A549 (cell line): ENCODE results near the gene CTSK. TPM values are rescaled to one million over a fixed set of nuclear protein-coding genes. Genes with fewer than 3 reads are reported as not detected.
"Not testable (repeated sequence)": the region's sequence is repeated elsewhere in the genome, so short reads cannot be mapped to it uniquely, and the experiment has no call there.

Experiments
- ATAC-seq, 2 experiments: fragments of 200-7000 bp in 1 of 2; fragments of >200 bp in 1 of 2; cut with Nextera tagmentation in 1 of 2; cut with Tn5 transposase in 1 of 2; 3 replicates each; pipeline versions ENCODE4 v1.8.0 to v1.9.1; 2018 to 2020; ENCODE audit warnings: mild to moderate bottlenecking in 1 of 2, moderate library complexity in 1 of 2
- CTCF ChIA-PET: fragments of 300-600 bp; sonication (Branson Sonifier 250); formaldehyde crosslinking; extraction: SDS; loops from one replicate; lab custom pipeline; 2021; ENCODE audit warnings: antibody characterized with exemption, inconsistent platforms; lab: Yijun Ruan, JAX
- POLR2A ChIA-PET: fragments of 350-600 bp; formaldehyde crosslinking; extraction: SDS; loops from one replicate; lab custom pipeline; 2021; ENCODE audit warnings: antibody characterized with exemption, inconsistent platforms; lab: Yijun Ruan, JAX
- DNase-seq, 2 experiments: peaks; one replicate each; pipeline versions ENCODE4 v3.0.0 to v3.0.0-alpha.2; 2011 to 2016; ENCODE audit warnings: low read depth in 1 of 2, low spot score in 1 of 2
- FAIRE-seq: peaks from 2 replicates; lab custom pipeline; 2011; peaks lifted over from hg19 to GRCh38; lab: Jason Lieb, UNC
- H3K27ac ChIP-seq, 2 experiments: fragments of >200 bp; sonication (Bioruptor Twin); formaldehyde crosslinking; 3 replicates each; pipeline ENCODE4 v1.5.1; 2016 to 2017
- H3K4me1 ChIP-seq: fragments of >200 bp; sonication (Bioruptor Twin); formaldehyde crosslinking; 3 replicates; pipeline ENCODE4 v1.6.1; 2016
- H3K4me2 ChIP-seq: fragments of >200 bp; sonication (Bioruptor Twin); formaldehyde crosslinking; 3 replicates; pipeline ENCODE4 v1.6.1; 2016
- H3K4me3 ChIP-seq: fragments of >200 bp; sonication (Bioruptor Twin); formaldehyde crosslinking; 3 replicates; pipeline ENCODE4 v1.5.1; 2016
- H3K9me3 ChIP-seq: fragments of >200 bp; sonication (Bioruptor Twin); formaldehyde crosslinking; 3 replicates; pipeline ENCODE4 v1.6.1; 2016
- BCL3 ChIP-seq: fragments of >200 bp; sonication (Bioruptor Twin); formaldehyde crosslinking; IDR thresholded peaks from 3 replicates; pipeline ENCODE4 v1.6.1; 2016
- BHLHE40 ChIP-seq: IDR thresholded peaks from 2 replicates; pipeline ENCODE4 v1.6.1; 2012; ENCODE audit warnings: low read depth, low read length, inconsistent platforms
- CBX8 ChIP-seq: fragments of 200-600 bp; sonication (generic); IDR thresholded peaks from 2 replicates; pipeline ENCODE4 v1.6.1; 2016
- CEBPB ChIP-seq, 2 experiments: fragments of >200 bp in 1 of 2; sonication (Bioruptor Twin) in 1 of 2; formaldehyde crosslinking in 1 of 2; IDR thresholded peaks; 2 replicates each; pipeline ENCODE4 v1.6.1; 2012 to 2016
- E2F6 ChIP-seq: IDR thresholded peaks from 2 replicates; pipeline ENCODE4 v1.6.1; 2012; ENCODE audit warnings: low read depth, borderline replicate concordance
- EHMT2 ChIP-seq: fragments of 200-600 bp; sonication (generic); IDR thresholded peaks from 2 replicates; pipeline ENCODE4 v1.6.1; 2016; ENCODE audit warnings: antibody characterized with exemption, low read depth, mild to moderate bottlenecking, moderate library complexity
- EP300 ChIP-seq, 2 experiments: fragments of >200 bp; sonication (Bioruptor Twin); formaldehyde crosslinking; IDR thresholded peaks; 2 replicates in 1 of 2; 3 replicates in 1 of 2; pipeline ENCODE4 v1.6.1; 2016 to 2017
- ESRRA ChIP-seq: fragments of 150-350 bp; IDR thresholded peaks from 2 replicates; pipeline ENCODE4 v1.6.1; 2014; ENCODE audit warnings: mild to moderate bottlenecking, low read length, borderline replicate concordance
- FOSL2 ChIP-seq, 2 experiments: fragments of 450-650 bp in 1 of 2; fragments of >200 bp in 1 of 2; sonication (Bioruptor Twin) in 1 of 2; formaldehyde crosslinking; IDR thresholded peaks; 2 replicates each; pipeline versions ENCODE4 v1.5.0 to v1.6.1; 2016 to 2020; ENCODE audit warnings: mild to moderate bottlenecking in 1 of 2, moderate library complexity in 1 of 2
- GATA3 ChIP-seq: IDR thresholded peaks from 2 replicates; pipeline ENCODE4 v1.6.1; 2012; ENCODE audit warnings: borderline replicate concordance
- HES2 ChIP-seq: fragments of >200 bp; sonication (Bioruptor Twin); formaldehyde crosslinking; IDR thresholded peaks from 2 replicates; pipeline ENCODE4 v1.6.1; 2016
- HEYL ChIP-seq: fragments of 250-450 bp; sonication (Bioruptor Pico); IDR thresholded peaks from 2 replicates; pipeline ENCODE4 v1.8.0; 2021; ENCODE audit warnings: mild to moderate bottlenecking, moderate library complexity
- HOXA7 ChIP-seq: fragments of 250-450 bp; sonication (Bioruptor Pico); IDR thresholded peaks from 2 replicates; pipeline ENCODE4 v1.5.0; 2020; ENCODE audit warnings: mild to moderate bottlenecking, moderate library complexity
- HOXB5 ChIP-seq: fragments of 250-450 bp; sonication (Bioruptor Pico); IDR thresholded peaks from 2 replicates; pipeline ENCODE4 v1.5.0; 2020; ENCODE audit warnings: mild to moderate bottlenecking, moderate library complexity
- JUN ChIP-seq, 2 experiments: fragments of >200 bp; sonication (Bioruptor Twin); formaldehyde crosslinking; IDR thresholded peaks; 2 replicates in 1 of 2; 3 replicates in 1 of 2; pipeline ENCODE4 v1.6.1; 2016 to 2017
- JUNB ChIP-seq: fragments of >200 bp; sonication (Bioruptor Twin); formaldehyde crosslinking; IDR thresholded peaks from 2 replicates; pipeline ENCODE4 v1.6.1; 2016
- MAZ ChIP-seq: fragments of 150-350 bp; IDR thresholded peaks from 2 replicates; pipeline ENCODE4 v1.6.1; 2014; ENCODE audit warnings: antibody characterized with exemption, low read depth, low read length, borderline replicate concordance
- MYC ChIP-seq: IDR thresholded peaks from 2 replicates; pipeline ENCODE4 v1.6.1; 2012; ENCODE audit warnings: mild to moderate bottlenecking, inconsistent platforms, low read length, improper control_type of control experiment, borderline replicate concordance
- NFE2L2 ChIP-seq: fragments of 150-350 bp; conservative IDR thresholded peaks from 2 replicates; pipeline ENCODE4 v1.6.1; 2014; ENCODE audit warnings: low read length
- PHF8 ChIP-seq: fragments of 200-600 bp; sonication (generic); IDR thresholded peaks from 2 replicates; pipeline ENCODE4 v1.6.1; 2016; ENCODE audit warnings: low read depth, mild to moderate bottlenecking, antibody characterized with exemption, moderate library complexity, borderline replicate concordance
- POLR2A ChIP-seq: IDR thresholded peaks from 2 replicates; pipeline ENCODE4 v1.6.1; 2012; ENCODE audit warnings: mild to moderate bottlenecking, low read length
- RARB ChIP-seq: fragments of 250-450 bp; sonication (Bioruptor Pico); IDR thresholded peaks from 2 replicates; pipeline ENCODE4 v1.8.0; 2021; ENCODE audit warnings: mild to moderate bottlenecking, moderate library complexity
- REST ChIP-seq: fragments of 200-600 bp; sonication (generic); IDR thresholded peaks from 2 replicates; pipeline ENCODE4 v1.6.1; 2016; ENCODE audit warnings: antibody characterized with exemption, mild to moderate bottlenecking, moderate library complexity
- RFX5 ChIP-seq: fragments of 450-650 bp; IDR thresholded peaks from 2 replicates; pipeline ENCODE4 v1.7.1; 2014; ENCODE audit warnings: antibody characterized with exemption, mild to moderate bottlenecking, moderate library complexity
- SMC3 ChIP-seq: fragments of >200 bp; sonication (Bioruptor Twin); formaldehyde crosslinking; IDR thresholded peaks from 3 replicates; pipeline ENCODE4 v1.6.1; 2018; ENCODE audit warnings: inconsistent platforms
- ZC3H11A ChIP-seq: fragments of 450-650 bp; IDR thresholded peaks from 2 replicates; pipeline ENCODE4 v1.6.1; 2014; ENCODE audit warnings: antibody characterized with exemption, mild to moderate bottlenecking
- ZNF302 ChIP-seq: fragments of 250-450 bp; sonication (Bioruptor Pico); IDR thresholded peaks from 2 replicates; pipeline ENCODE4 v1.9.0; 2021; ENCODE audit warnings: inconsistent platforms, mild to moderate bottlenecking, moderate library complexity
- WGBS: methylation state at CpG from one replicate; pipeline ENCODE4 v1.1.6; 2017; ENCODE audit errors: missing lambda C conversion rate; 5-methylcytosine and 5-hydroxymethylcytosine counted together
- polyA plus RNA-seq, 4 experiments: library from polyadenylated mRNA; depleted of rRNA in 3 of 4; stranded (reverse); fragments of >200 nt; fragmentation: RNase III in 1 of 4; extraction: RNeasy Plus Mini Kit Qiagen cat#74134 plus additional on column Dnase treatment in 1 of 4; gene quantifications; 2 replicates in 3 of 4; 3 replicates in 1 of 4; pipeline ENCODE4 v1.2.3, GENCODE V29; 2011 to 2017

The CTSK gene
- polyA plus RNA-seq, 2 of the 4 experiments (the other 2 are of a cell fraction) = 2.4 to 5.0 TPM

GRCh38 chr1:150780510-150780909, 27.6 kb downstream of the CTSK start:
- WGBS = 91% methylated on average over 1 of the region's 3 CpGs
- Histone ChIP-seq H3K9me3 (no peaks in the 10 kb centered on the region), H3K4me3 (no peak overlapping the region)
- TF ChIP-seq ZC3H11A (no peak), CBX8 (no peak), RFX5 (no peak), ESRRA (no peak), FOSL2 (IDR thresholded peaks at IDR 0.05) (no peak), FOSL2 (CRISPR knock-in tag; IDR thresholded peaks at IDR 0.05) (no peak), RARB (no peak), SMC3 (no peak)
- TF ChIP-seq, all 56 proteins: peak for 0
- ATAC-seq (no peak), DNase-seq (no peak), FAIRE-seq (no peak)
- POLR2A ChIA-PET = no interaction called here
- Histone ChIP-seq H3K4me1 (no peaks in the 10 kb centered on the region), H3K27ac (no peak overlapping the region), H3K4me2 (no peak overlapping the region)
- CTCF ChIA-PET = interaction anchor here (1.2 to 1.4 kb wide), 2 partner anchors 16 to 33 kb away, joined by 3 read pairs; no protein-coding TSS in a partner anchor

GRCh38 chr1:150778409-150778808, 29.7 kb downstream of the CTSK start:
- no peak for ATAC-seq
- Histone ChIP-seq H3K27ac (no peak overlapping the region), H3K9me3 (no peaks in the 10 kb centered on the region), H3K4me3 (no peak overlapping the region), H3K4me2 (no peak overlapping the region), H3K4me1 (no peaks in the 10 kb centered on the region)
- WGBS = 67% methylated on average over 1 of the region's 1 CpG
- TF ChIP-seq GATA3 = no peak
- TF ChIP-seq CEBPB (IDR thresholded peaks at IDR 0.05) = no peak
- TF ChIP-seq MAZ = no peak
- no peak for TF ChIP-seq RFX5
- TF ChIP-seq JUN (IDR thresholded peaks at IDR 0.05) = no peak
- TF ChIP-seq ZNF302 (CRISPR knock-in tag) = no peak
- no peak for TF ChIP-seq NFE2L2
- no peak for TF ChIP-seq PHF8
- TF ChIP-seq HOXA7 (CRISPR knock-in tag) = no peak
- no peak for TF ChIP-seq SMC3
- no peak for TF ChIP-seq JUNB
- TF ChIP-seq MYC = no peak
- no peak for TF ChIP-seq HEYL (CRISPR knock-in tag)
- TF ChIP-seq EP300 (IDR thresholded peaks at IDR 0.05) = no peak
- TF ChIP-seq EHMT2 = no peak
- no peak for TF ChIP-seq HES2
- no peak for FAIRE-seq
- ChIA-PET POLR2A (no interaction called here), CTCF (interaction anchor here (0.6 to 1.3 kb wide), 3 partner anchors 35 to 58 kb away, joined by 3 to 4 read pairs (median 3); no protein-coding TSS in a partner anchor)
- DNase-seq = no peak

- H3K4me2 ChIP-seq = no peak overlapping the region
- H3K27ac ChIP-seq = no peak overlapping the region
- ChIA-PET CTCF (interaction anchor here (1.0 to 1.1 kb wide), 2 partner anchors 10 to 217 kb away, joined by 3 to 4 read pairs; no protein-coding TSS in a partner anchor), POLR2A (no interaction called here)
- no peak overlapping the region for H3K4me3 ChIP-seq
- FAIRE-seq (no peak), DNase-seq (no peak), ATAC-seq (no peak)
- no peaks in the 10 kb centered on the region for H3K4me1 ChIP-seq
- H3K9me3 ChIP-seq = no peaks in the 10 kb centered on the region
- 90% methylated on average over 2 of the region's 2 CpGs for WGBS
- no peak for TF ChIP-seq BHLHE40
- TF ChIP-seq BCL3 = no peak
- TF ChIP-seq HOXB5 (CRISPR knock-in tag) = no peak
- TF ChIP-seq MAZ = no peak
- TF ChIP-seq HEYL (CRISPR knock-in tag) = no peak
- no peak for TF ChIP-seq REST
- no peak for TF ChIP-seq E2F6
- TF ChIP-seq POLR2A = no peak
- TF ChIP-seq MYC = no peak
Observed at GRCh38 chr1:150777544-150777943, 30.5 kb downstream of the CTSK start.

GRCh38 chr1:150775931-150776505, 32.0 kb downstream of the CTSK start:
- DNase-seq, H3K4me3 ChIP-seq, POLR2A ChIA-PET, H3K9me3 ChIP-seq, H3K27ac ChIP-seq, ATAC-seq, FAIRE-seq, H3K4me2 ChIP-seq, H3K4me1 ChIP-seq: not testable (repeated sequence)
- WGBS = 92% methylated on average over 13 of the region's 13 CpGs
- CTCF ChIA-PET = interaction anchor here (0.6 kb wide), 1 partner anchor 42 kb away, joined by 3 read pairs; no protein-coding TSS in a partner anchor
